HL-60 (cell line): ENCODE results near the gene MAU2.

Experiments
- DNase-seq, 2 experiments: peaks; one replicate each; pipeline ENCODE4 v3.0.0-alpha.2; 2010 to 2020; ENCODE audit warnings: low read depth in 1 of 2, low spot score in 1 of 2
- H3K27ac ChIP-seq: fragments of 250-450 bp; sonication (Bioruptor Pico); replicated peaks from 2 replicates; pipeline ENCODE4 v1.5.1; 2020; ENCODE audit warnings: mild to moderate bottlenecking, moderate library complexity
- H3K27me3 ChIP-seq: fragments of 250-450 bp; sonication (Bioruptor Pico); 2 replicates; pipeline ENCODE4 v1.5.1; 2021; ENCODE audit warnings: mild to moderate bottlenecking, moderate library complexity; ENCODE audit not compliant: insufficient read depth, poor library complexity, severe bottlenecking
- H3K4me3 ChIP-seq: replicated peaks from 2 replicates; pipeline ENCODE4 v1.5.1; 2011; ENCODE audit warnings: mild to moderate bottlenecking, control low read depth, low read length; ENCODE audit not compliant: insufficient read depth
- CTCF ChIP-seq: IDR thresholded peaks from one replicate; pipeline ENCODE4 v1.5.1; 2011; ENCODE audit warnings: low read length, control low read depth, inconsistent platforms; ENCODE audit not compliant: insufficient read depth
- GABPA ChIP-seq: IDR thresholded peaks from 2 replicates; pipeline ENCODE4 v1.6.1; 2012; ENCODE audit warnings: low read depth
- POLR2AphosphoS5 ChIP-seq: IDR thresholded peaks from 2 replicates; pipeline ENCODE4 v1.6.1; 2012; ENCODE audit warnings: low read depth
- REST ChIP-seq: IDR thresholded peaks from 2 replicates; pipeline ENCODE4 v1.6.1; 2012; ENCODE audit warnings: low read depth; ENCODE audit not compliant: insufficient replicate concordance
- SPI1 ChIP-seq: IDR thresholded peaks from 2 replicates; pipeline ENCODE4 v1.6.1; 2012; ENCODE audit warnings: low read depth, mild to moderate bottlenecking, borderline replicate concordance

The MAU2 gene

GRCh38 chr19:19352823-19353222 lies 32.2 kb downstream of the MAU2 start:
- Histone ChIP-seq H3K4me3 (no peak overlapping the region), H3K27ac (no peak overlapping the region), H3K27me3 (no peaks in the 10 kb centered on the region)
- TF ChIP-seq SPI1 (no peak), GABPA (no peak), REST (no peak), POLR2AphosphoS5 (no peak), CTCF (no peak)
- no peak for DNase-seq

GRCh38 chr19:19354007-19354406 lies 33.4 kb downstream of the MAU2 start:
- TF ChIP-seq SPI1 (no peak), GABPA (no peak), POLR2AphosphoS5 (no peak), REST (no peak), CTCF (no peak)
- no peaks in the 10 kb centered on the region for H3K27me3 ChIP-seq
- no peak overlapping the region for H3K27ac ChIP-seq
- H3K4me3 ChIP-seq = no peak overlapping the region
- DNase-seq = no peak

GRCh38 chr19:19354932-19355331 lies 34.3 kb downstream of the MAU2 start:
- Histone ChIP-seq H3K4me3 (no peak overlapping the region), H3K27me3 (no peaks in the 10 kb centered on the region), H3K27ac (no peak overlapping the region)
- TF ChIP-seq CTCF = no peak
- TF ChIP-seq SPI1 = no peak
- no peak for TF ChIP-seq POLR2AphosphoS5
- no peak for DNase-seq

DNA sequence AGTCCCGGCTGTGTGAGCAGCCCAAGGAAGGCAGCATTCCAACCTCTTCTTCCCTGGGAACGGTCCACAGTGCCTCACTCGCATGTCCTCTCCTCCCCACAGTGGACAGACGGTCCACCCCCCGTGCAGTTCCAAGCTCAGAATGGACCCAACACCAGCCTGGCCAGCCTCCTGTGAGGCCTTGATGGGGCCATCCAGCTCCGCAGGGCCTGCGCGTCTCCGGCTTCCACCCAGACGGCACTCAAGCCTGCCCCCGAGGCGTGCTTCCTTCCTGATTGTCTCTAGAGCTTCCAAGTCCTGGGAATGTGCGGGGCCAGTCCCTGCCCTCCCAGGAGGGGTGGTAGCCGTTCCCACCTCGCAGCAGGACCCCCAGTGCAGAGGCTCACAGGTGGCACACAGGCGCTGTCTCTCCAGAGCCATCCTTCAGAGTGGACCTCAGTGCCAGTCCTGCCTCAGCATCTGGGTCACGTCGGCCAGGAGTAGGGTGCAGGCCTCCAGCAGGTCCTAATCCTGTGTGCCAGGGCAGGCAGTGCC lies 35.0 kb downstream of the MAU2 start:
- TF ChIP-seq GABPA (no peak), CTCF (no peak), POLR2AphosphoS5 (no peak), REST (no peak), SPI1 (no peak)

More for the DNA sequence above, 35.0 kb downstream of the MAU2 start:
- Histone ChIP-seq H3K27ac (no peak overlapping the region), H3K4me3 (no peak overlapping the region), H3K27me3 (no peaks in the 10 kb centered on the region)
- no peak for DNase-seq
